K562 (cell line): ENCODE results near the gene IMMP2L. TPM values are rescaled to one million over a fixed set of nuclear protein-coding genes. Genes with fewer than 3 reads are reported as not detected.

Source experiments
- ATAC-seq: fragments of 200-7000 bp; cut with Tn5 transposase; 3 replicates; pipeline ENCODE4 v1.9.1; 2020; ENCODE audit warnings: moderate library complexity
- BruUV-seq: library from RNA; stranded (reverse); fragments of 400-500 nt; replicated peaks from 2 replicates; lab custom pipeline; 2021; lab: Mats Ljungman, UMichigan
- CTCF ChIA-PET: fragments of 300-600 bp; formaldehyde crosslinking; extraction: SDS; loops from one replicate; lab custom pipeline; 2021; ENCODE audit warnings: low intra/inter-chr PET ratio; lab: Yijun Ruan, JAX
- POLR2A ChIA-PET: fragments of 300-600, 350-650 bp; sonication (Branson Sonifier 250); formaldehyde crosslinking; extraction: SDS; loops from one replicate; lab custom pipeline; 2021; ENCODE audit warnings: antibody characterized with exemption, inconsistent platforms; lab: Yijun Ruan, JAX
- DNase-seq, 4 experiments: peaks; one replicate each; pipeline versions ENCODE4 v3.0.0 to v3.0.0-alpha.2; 2011 to 2018; ENCODE audit warnings: low spot score in 3 of 4, mixed read lengths in 3 of 4; ENCODE audit errors: extremely low read depth in 1 of 4
- FAIRE-seq: peaks from 2 replicates; lab custom pipeline; 2011; peaks lifted over from hg19 to GRCh38; lab: Jason Lieb, UNC
- H2AFZ ChIP-seq: 2 replicates; pipeline ENCODE4 v1.6.0; 2011; ENCODE audit warnings: low read depth, low read length, control low read depth, inconsistent platforms
- H3K27ac ChIP-seq: fragments of 200-600 bp; 3 replicates; pipeline ENCODE4 v1.8.0; 2011; ENCODE audit warnings: low read depth, mild to moderate bottlenecking, control low read depth, inconsistent platforms, low read length, moderate library complexity, mixed read lengths; ENCODE audit errors: extremely low read depth
- H3K27me3 ChIP-seq, 2 experiments: fragments of 300-600 bp in 1 of 2; 2 replicates in 1 of 2; 3 replicates in 1 of 2; pipeline versions ENCODE4 v1.6.0 to v1.8.0; 2011; ENCODE audit warnings: inconsistent platforms in 2 of 2, low read length in 2 of 2, mild to moderate bottlenecking in 1 of 2, mixed read lengths in 1 of 2, moderate library complexity in 1 of 2; ENCODE audit not compliant: control insufficient read depth in 2 of 2, insufficient read depth in 2 of 2
- H3K36me3 ChIP-seq: fragments of 300-600 bp; 3 replicates; pipeline ENCODE4 v1.8.0; 2011; ENCODE audit warnings: mild to moderate bottlenecking, low read length, inconsistent platforms; ENCODE audit not compliant: control insufficient read depth, insufficient read depth
- H3K4me1 ChIP-seq, 2 experiments: fragments of 200-600 bp in 1 of 2; replicated peaks in 1 of 2; 2 replicates in 1 of 2; 3 replicates in 1 of 2; pipeline versions ENCODE4 v1.5.1 to v1.8.0; 2011; ENCODE audit warnings: inconsistent platforms in 2 of 2, low read length in 2 of 2, mild to moderate bottlenecking in 1 of 2, mixed read lengths in 1 of 2, moderate library complexity in 1 of 2; ENCODE audit not compliant: control insufficient read depth in 2 of 2, insufficient read depth in 2 of 2
- H3K4me2 ChIP-seq: 2 replicates; pipeline ENCODE4 v1.6.1; 2011; ENCODE audit warnings: low read length, control low read depth, inconsistent platforms, mixed read lengths; ENCODE audit not compliant: insufficient read depth
- H3K4me3 ChIP-seq: fragments of 200-600 bp; sonication (generic), shearing (Covaris generic); 2 replicates; pipeline ENCODE4 v1.5.1; 2016; ENCODE audit warnings: control low read depth, inconsistent platforms
- H3K79me2 ChIP-seq: fragments of 200-600 bp; 3 replicates; pipeline ENCODE4 v1.8.0; 2011; ENCODE audit warnings: low read length, inconsistent platforms; ENCODE audit not compliant: control insufficient read depth, insufficient read depth
- H3K9ac ChIP-seq, 2 experiments: 2 replicates each; pipeline versions ENCODE4 v1.6.0 to v1.6.1; 2011; ENCODE audit warnings: low read depth in 2 of 2, low read length in 2 of 2, control low read depth in 1 of 2, inconsistent platforms in 1 of 2, mild to moderate bottlenecking in 1 of 2, mixed read lengths in 1 of 2; ENCODE audit not compliant: insufficient read depth in 1 of 2
- H3K9me1 ChIP-seq: one replicate; pipeline ENCODE4 v1.6.0; 2011; ENCODE audit warnings: inconsistent platforms, mild to moderate bottlenecking, low read length, moderate library complexity; ENCODE audit not compliant: control insufficient read depth, insufficient read depth
- H3K9me3 ChIP-seq: replicated peaks from 2 replicates; pipeline ENCODE4 v1.5.1; 2011; ENCODE audit warnings: low read depth, low read length, inconsistent platforms; ENCODE audit not compliant: control insufficient read depth, insufficient read depth
- H4K20me1 ChIP-seq: replicated peaks from 2 replicates; pipeline ENCODE4 v1.6.1; 2011; ENCODE audit warnings: low read length, inconsistent platforms, mixed read lengths; ENCODE audit not compliant: control insufficient read depth, insufficient read depth
- HOXB6 ChIP-seq: fragments of 250-450 bp; sonication (Bioruptor Pico); IDR thresholded peaks from 2 replicates; pipeline ENCODE4 v1.5.1; 2022; ENCODE audit warnings: mild to moderate bottlenecking, borderline replicate concordance
- TEAD2 ChIP-seq: fragments of 450-650 bp; IDR thresholded peaks from 2 replicates; pipeline ENCODE4 v1.6.1; 2016; ENCODE audit warnings: missing genetic modification characterization, control low read depth, missing compliant biosample characterization
- THRAP3 ChIP-seq: fragments of 450-650 bp; IDR thresholded peaks from 2 replicates; pipeline ENCODE4 v1.6.1; 2016; ENCODE audit warnings: mild to moderate bottlenecking, inconsistent platforms, borderline replicate concordance
- YY1 ChIP-seq, 3 experiments: IDR thresholded peaks; 2 replicates each; pipeline ENCODE4 v1.6.1; 2011; ENCODE audit warnings: low read length in 2 of 3, mild to moderate bottlenecking in 2 of 3, moderate library complexity in 2 of 3, borderline replicate concordance in 1 of 3, control low read depth in 1 of 3, low read depth in 1 of 3; ENCODE audit not compliant: insufficient read depth in 3 of 3, insufficient replicate concordance in 2 of 3, control insufficient read depth in 1 of 3, insufficient read length in 1 of 3; ENCODE audit errors: extremely low read depth in 1 of 3
- ZC3H4 ChIP-seq: sonication (generic); formaldehyde crosslinking; IDR thresholded peaks from 2 replicates; pipeline ENCODE4 v1.9.0; 2021; ENCODE audit warnings: missing genetic modification reagents, borderline replicate concordance
- WGBS: fragments of 100-300 bp; shearing (Covaris generic); methylation state at CpG from one replicate; pipeline ENCODE4 v1.1.6; 2016; ENCODE audit warnings: low coverage, mixed read lengths; ENCODE audit not compliant: insufficient coverage; ENCODE audit errors: missing lambda C conversion rate; 5-methylcytosine and 5-hydroxymethylcytosine counted together
- in situ Hi-C: fragments of 300-500 bp; cut with MboI; formaldehyde crosslinking; loops from 4 replicates; pipeline ENCODE4 v1.15.0; 2018; ENCODE audit warnings: inconsistent platforms, mixed read lengths
- intact Hi-C: fragments of 100-400 bp; cut with micrococcal nuclease; formaldehyde crosslinking; loops from 2 replicates; pipeline ENCODE4 v1.14.2; 2022
- polyA plus RNA-seq, 8 experiments: library from polyadenylated mRNA; depleted of rRNA in 4 of 8; stranded (reverse) in 5 of 8; unstranded in 3 of 8; fragments of >200 nt; fragmentation: Nextera tagmentation in 2 of 8; fragmentation: Illumina TruSeq in 1 of 8; extraction: Ambion mirVana in 2 of 8; extraction: Trizol in 1 of 8; gene quantifications; 2 replicates each; pipeline versions ENCODE4 v1.2.1 to v1.2.3, GENCODE V29; 2011 to 2014; ENCODE audit warnings: inconsistent platforms in 1 of 8, missing spikeins in 1 of 8
- total RNA-seq, 7 experiments: library from RNA; depleted of rRNA in 6 of 7; stranded (reverse); fragments of >200 nt in 6 of 7; fragmentation: Illumina TruSeq in 2 of 7; extraction: Trizol in 2 of 7; gene quantifications; 2 replicates each; pipeline versions ENCODE4 v1.2.1 to v1.2.3, GENCODE V29; 2011 to 2021; ENCODE audit warnings: low replicate concordance in 1 of 7
- TF ChIP-seq, protein P1 (sequence below): IDR thresholded peaks from 3 replicates; pipeline ENCODE4 v1.6.1; 2011; ENCODE audit warnings: borderline replicate concordance, mild to moderate bottlenecking; ENCODE audit not compliant: insufficient read length, insufficient read depth
- TF ChIP-seq, protein P2 (sequence below): fragments of 250-450 bp; sonication (Bioruptor Pico); IDR thresholded peaks from 2 replicates; pipeline ENCODE4 v1.5.0; 2020; ENCODE audit warnings: mild to moderate bottlenecking, borderline replicate concordance
- TF ChIP-seq, protein P3 (sequence below): IDR thresholded peaks from 2 replicates; pipeline ENCODE4 v1.6.1; 2011; ENCODE audit not compliant: insufficient read length; ENCODE audit errors: extremely low read depth
- TF ChIP-seq, protein P4 (sequence below), 3 experiments: fragments of 200-800 bp in 1 of 3; sonication (Bioruptor generic) in 1 of 3; sonication (generic) in 1 of 3; formaldehyde crosslinking in 1 of 3; IDR thresholded peaks; 2 replicates each; pipeline versions ENCODE4 v1.6.1 to v1.8.0; 2016 to 2022; ENCODE audit warnings: mild to moderate bottlenecking in 2 of 3, missing compliant biosample characterization in 2 of 3, missing genetic modification characterization in 2 of 3, missing genetic modification reagents in 1 of 3
- TF ChIP-seq, protein P5 (sequence below): fragments of 250-450 bp; sonication (Bioruptor Pico); IDR thresholded peaks from 2 replicates; pipeline ENCODE4 v1.8.0; 2022; ENCODE audit warnings: moderate library complexity, mild to moderate bottlenecking, inconsistent platforms
- TF ChIP-seq, protein P6 (sequence below): fragments of 450-650 bp; IDR thresholded peaks from 2 replicates; pipeline ENCODE4 v1.6.1; 2016; ENCODE audit warnings: mild to moderate bottlenecking

IMMP2L gene
- total and polyA plus RNA-seq, 9 of the 15 experiments (the other 6 are each of a cell fraction or from before 2014, with no cell fraction given) = 29.7 to 116 (median 53.0) TPM

DNA sequence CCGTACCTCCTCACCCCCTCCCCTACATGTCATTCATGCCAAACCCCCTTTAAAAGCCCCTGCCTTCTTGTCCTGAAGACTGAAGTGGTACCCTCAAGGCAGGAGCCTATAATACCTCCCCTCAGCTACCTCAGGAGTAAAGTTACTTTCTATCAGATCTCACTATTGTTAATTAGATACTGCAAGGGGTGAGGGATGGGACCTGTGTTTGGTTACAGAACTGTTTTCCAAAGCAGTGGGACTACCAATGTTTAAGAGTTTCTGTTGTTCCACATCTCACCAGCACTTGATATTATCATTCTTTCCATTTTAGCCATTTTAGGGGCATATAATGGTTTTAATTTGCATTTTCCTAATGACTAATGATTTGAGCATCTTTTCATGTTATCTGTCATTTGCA is 668.2 kb downstream of the IMMP2L start:
- in situ Hi-C loops = no loop called here
- no peak for DNase-seq
- Histone ChIP-seq H3K4me2 (no peak overlapping the region), H3K9ac (no peak overlapping the region), H3K27me3 (no peaks in the 10 kb centered on the region), H4K20me1 (no peaks in the 10 kb centered on the region), H3K79me2 (no peaks in the 10 kb centered on the region), H3K4me3 (no peak overlapping the region), H3K4me1 (no peaks in the 10 kb centered on the region), H3K27ac (no peak overlapping the region), H2AFZ (no peak overlapping the region), H3K9me1 (no peaks in the 10 kb centered on the region), H3K9me3 (no peaks in the 10 kb centered on the region), H3K36me3 (no peaks in the 10 kb centered on the region)
- no TSS peak for BruUV-seq
- no peak for FAIRE-seq
- ChIA-PET POLR2A (no interaction called here), CTCF (no interaction called here)
- ATAC-seq = no peak
- WGBS = 27% methylated on average over 1 of the region's 1 CpG
- intact Hi-C loops = no loop called here
- TF ChIP-seq, protein P1, sequence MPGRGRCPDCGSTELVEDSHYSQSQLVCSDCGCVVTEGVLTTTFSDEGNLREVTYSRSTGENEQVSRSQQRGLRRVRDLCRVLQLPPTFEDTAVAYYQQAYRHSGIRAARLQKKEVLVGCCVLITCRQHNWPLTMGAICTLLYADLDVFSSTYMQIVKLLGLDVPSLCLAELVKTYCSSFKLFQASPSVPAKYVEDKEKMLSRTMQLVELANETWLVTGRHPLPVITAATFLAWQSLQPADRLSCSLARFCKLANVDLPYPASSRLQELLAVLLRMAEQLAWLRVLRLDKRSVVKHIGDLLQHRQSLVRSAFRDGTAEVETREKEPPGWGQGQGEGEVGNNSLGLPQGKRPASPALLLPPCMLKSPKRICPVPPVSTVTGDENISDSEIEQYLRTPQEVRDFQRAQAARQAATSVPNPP = no peak
- TF ChIP-seq, protein P2, sequence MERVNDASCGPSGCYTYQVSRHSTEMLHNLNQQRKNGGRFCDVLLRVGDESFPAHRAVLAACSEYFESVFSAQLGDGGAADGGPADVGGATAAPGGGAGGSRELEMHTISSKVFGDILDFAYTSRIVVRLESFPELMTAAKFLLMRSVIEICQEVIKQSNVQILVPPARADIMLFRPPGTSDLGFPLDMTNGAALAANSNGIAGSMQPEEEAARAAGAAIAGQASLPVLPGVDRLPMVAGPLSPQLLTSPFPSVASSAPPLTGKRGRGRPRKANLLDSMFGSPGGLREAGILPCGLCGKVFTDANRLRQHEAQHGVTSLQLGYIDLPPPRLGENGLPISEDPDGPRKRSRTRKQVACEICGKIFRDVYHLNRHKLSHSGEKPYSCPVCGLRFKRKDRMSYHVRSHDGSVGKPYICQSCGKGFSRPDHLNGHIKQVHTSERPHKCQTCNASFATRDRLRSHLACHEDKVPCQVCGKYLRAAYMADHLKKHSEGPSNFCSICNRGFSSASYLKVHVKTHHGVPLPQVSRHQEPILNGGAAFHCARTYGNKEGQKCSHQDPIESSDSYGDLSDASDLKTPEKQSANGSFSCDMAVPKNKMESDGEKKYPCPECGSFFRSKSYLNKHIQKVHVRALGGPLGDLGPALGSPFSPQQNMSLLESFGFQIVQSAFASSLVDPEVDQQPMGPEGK = no peak
- no peak for TF ChIP-seq HOXB6 (CRISPR knock-in tag)
- TF ChIP-seq THRAP3 = no peak
- TF ChIP-seq, protein P3, sequence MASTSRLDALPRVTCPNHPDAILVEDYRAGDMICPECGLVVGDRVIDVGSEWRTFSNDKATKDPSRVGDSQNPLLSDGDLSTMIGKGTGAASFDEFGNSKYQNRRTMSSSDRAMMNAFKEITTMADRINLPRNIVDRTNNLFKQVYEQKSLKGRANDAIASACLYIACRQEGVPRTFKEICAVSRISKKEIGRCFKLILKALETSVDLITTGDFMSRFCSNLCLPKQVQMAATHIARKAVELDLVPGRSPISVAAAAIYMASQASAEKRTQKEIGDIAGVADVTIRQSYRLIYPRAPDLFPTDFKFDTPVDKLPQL = no peak
- TF ChIP-seq, protein P4, sequence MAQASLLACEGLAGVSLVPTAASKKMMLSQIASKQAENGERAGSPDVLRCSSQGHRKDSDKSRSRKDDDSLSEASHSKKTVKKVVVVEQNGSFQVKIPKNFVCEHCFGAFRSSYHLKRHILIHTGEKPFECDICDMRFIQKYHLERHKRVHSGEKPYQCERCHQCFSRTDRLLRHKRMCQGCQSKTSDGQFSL (CRISPR knock-in tag; IDR thresholded peaks at IDR 0.05) = no peak
- TF ChIP-seq, protein P4 (tag; IDR thresholded peaks at IDR 0.05) = no peak
- no peak for TF ChIP-seq YY1 (IDR thresholded peaks at IDR 0.05; ENCODE audit: borderline replicate concordance in 1 of 3, control insufficient read depth in 1 of 3, extremely low read depth in 1 of 3, insufficient read depth in 3 of 3, insufficient read length in 1 of 3, insufficient replicate concordance in 2 of 3, low read depth in 1 of 3, low read length in 2 of 3)
- TF ChIP-seq, protein P5, sequence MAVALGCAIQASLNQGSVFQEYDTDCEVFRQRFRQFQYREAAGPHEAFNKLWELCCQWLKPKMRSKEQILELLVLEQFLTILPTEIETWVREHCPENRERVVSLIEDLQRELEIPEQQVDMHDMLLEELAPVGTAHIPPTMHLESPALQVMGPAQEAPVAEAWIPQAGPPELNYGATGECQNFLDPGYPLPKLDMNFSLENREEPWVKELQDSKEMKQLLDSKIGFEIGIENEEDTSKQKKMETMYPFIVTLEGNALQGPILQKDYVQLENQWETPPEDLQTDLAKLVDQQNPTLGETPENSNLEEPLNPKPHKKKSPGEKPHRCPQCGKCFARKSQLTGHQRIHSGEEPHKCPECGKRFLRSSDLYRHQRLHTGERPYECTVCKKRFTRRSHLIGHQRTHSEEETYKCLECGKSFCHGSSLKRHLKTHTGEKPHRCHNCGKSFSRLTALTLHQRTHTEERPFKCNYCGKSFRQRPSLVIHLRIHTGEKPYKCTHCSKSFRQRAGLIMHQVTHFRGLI (CRISPR knock-in tag) = no peak
- TF ChIP-seq, protein P6, sequence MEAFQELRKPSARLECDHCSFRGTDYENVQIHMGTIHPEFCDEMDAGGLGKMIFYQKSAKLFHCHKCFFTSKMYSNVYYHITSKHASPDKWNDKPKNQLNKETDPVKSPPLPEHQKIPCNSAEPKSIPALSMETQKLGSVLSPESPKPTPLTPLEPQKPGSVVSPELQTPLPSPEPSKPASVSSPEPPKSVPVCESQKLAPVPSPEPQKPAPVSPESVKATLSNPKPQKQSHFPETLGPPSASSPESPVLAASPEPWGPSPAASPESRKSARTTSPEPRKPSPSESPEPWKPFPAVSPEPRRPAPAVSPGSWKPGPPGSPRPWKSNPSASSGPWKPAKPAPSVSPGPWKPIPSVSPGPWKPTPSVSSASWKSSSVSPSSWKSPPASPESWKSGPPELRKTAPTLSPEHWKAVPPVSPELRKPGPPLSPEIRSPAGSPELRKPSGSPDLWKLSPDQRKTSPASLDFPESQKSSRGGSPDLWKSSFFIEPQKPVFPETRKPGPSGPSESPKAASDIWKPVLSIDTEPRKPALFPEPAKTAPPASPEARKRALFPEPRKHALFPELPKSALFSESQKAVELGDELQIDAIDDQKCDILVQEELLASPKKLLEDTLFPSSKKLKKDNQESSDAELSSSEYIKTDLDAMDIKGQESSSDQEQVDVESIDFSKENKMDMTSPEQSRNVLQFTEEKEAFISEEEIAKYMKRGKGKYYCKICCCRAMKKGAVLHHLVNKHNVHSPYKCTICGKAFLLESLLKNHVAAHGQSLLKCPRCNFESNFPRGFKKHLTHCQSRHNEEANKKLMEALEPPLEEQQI = no peak
- TF ChIP-seq ZC3H4 = no peak
- TF ChIP-seq TEAD2 (tag) = no peak
